ENCODE data around the gene SMPD1.

DNA sequence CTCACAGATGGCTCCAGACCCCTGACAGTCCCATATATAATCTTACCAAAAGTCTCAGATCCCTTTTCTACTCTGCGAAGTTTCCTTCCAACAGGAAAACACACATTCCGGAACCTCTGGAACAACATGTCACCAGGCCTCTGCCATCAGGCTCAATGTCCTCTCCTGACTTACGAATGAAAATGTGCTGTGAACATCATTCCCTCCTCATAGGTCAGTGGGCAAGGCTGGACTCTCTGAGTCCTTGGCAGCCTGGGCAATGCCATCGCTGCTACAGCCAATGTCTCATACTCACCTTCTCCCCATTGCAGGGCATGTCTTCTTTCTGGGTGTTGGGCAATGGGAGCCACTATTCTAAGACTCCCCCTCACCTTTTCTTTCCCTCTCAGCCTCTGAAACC lies 52.2 kb downstream of the SMPD1 start:
- TF ChIP-seq CTCF (IDR thresholded peaks at IDR 0.05) (no peak), POLR2AphosphoS5 (IDR thresholded peaks at IDR 0.05; ENCODE audit: insufficient read depth in 1 of 2, low read depth in 1 of 2) (no peak), POLR2A (IDR thresholded peaks at IDR 0.05) (no peak)
